Adrenal gland (tissue), 12 donors: ENCODE results near the gene JKAMP. TPM values are rescaled to one million over a fixed set of nuclear protein-coding genes. Genes with fewer than 3 reads are reported as not detected.

Experiments
- DNase-seq, 7 donors: peaks; one replicate each; pipeline ENCODE4 v3.0.0-alpha.2; 2019 to 2020
- H3K27ac ChIP-seq, 5 donors: fragments of 200-600 bp; sonication (generic) in 4 of 5; 1 replicate in 3 of 5; 2 replicates in 2 of 5; pipeline versions ENCODE4 v1.5.1 to v1.8.0; 2016 to 2020; ENCODE audit warnings: mild to moderate bottlenecking in 1 of 5
- H3K27me3 ChIP-seq: fragments of 200-600 bp; 2 replicates; pipeline ENCODE4 v1.8.0; 2021
- H3K36me3 ChIP-seq, 2 donors: fragments of 200-600 bp; replicated peaks in 1 of 2; 1 replicate in 1 of 2; 2 replicates in 1 of 2; pipeline versions ENCODE4 v1.5.1 to v1.8.0; 2018 to 2022
- H3K4me1 ChIP-seq, 2 donors: fragments of 200-600 bp; replicated peaks in 1 of 2; 1 replicate in 1 of 2; 2 replicates in 1 of 2; pipeline versions ENCODE4 v1.5.1 to v1.8.0; 2018 to 2021
- H3K4me3 ChIP-seq, 4 donors: fragments of 200-600 bp; sonication (generic) in 3 of 4; one replicate each; pipeline ENCODE4 v1.5.1; 2016 to 2018
- H3K9me3 ChIP-seq, 3 donors: fragments of 200-600 bp; sonication (generic) in 1 of 3; replicated peaks in 1 of 3; 1 replicate in 2 of 3; 2 replicates in 1 of 3; pipeline versions ENCODE4 v1.5.1 to v1.8.0; 2016 to 2021
- CTCF ChIP-seq, 6 experiments: fragments of 450-650 bp in 4 of 6; fragments of 200-600 bp in 2 of 6; sonication (generic) in 1 of 6; IDR thresholded peaks; 1 replicate in 5 of 6; 2 replicates in 1 of 6; pipeline versions ENCODE4 v1.5.1 to v1.8.0; 2016 to 2021; ENCODE audit warnings: antibody characterized with exemption in 6 of 6, mild to moderate bottlenecking in 2 of 6, moderate library complexity in 1 of 6
- POLR2A ChIP-seq, 2 donors: fragments of 450-650 bp; IDR thresholded peaks; one replicate each; pipeline ENCODE4 v1.6.1; 2017; ENCODE audit warnings: antibody characterized with exemption in 2 of 2, mild to moderate bottlenecking in 2 of 2, moderate library complexity in 1 of 2
- WGBS, 4 donors: extraction: QIAGEN DNeasy Blood & Tissue Kit in 2 of 4; methylation state at CpG; one replicate each; pipeline versions ENCODE4 v1.1.5 to v1.1.7; 2013 to 2017; 5-methylcytosine and 5-hydroxymethylcytosine counted together
- intact Hi-C, 2 donors: fragments of 100-400 bp; cut with DNase I; formaldehyde crosslinking; loops; one replicate each; pipeline versions ENCODE4 v1.14.1 to v1.15.0; 2022 to 2023
- polyA plus RNA-seq, 3 donors: library from polyadenylated mRNA; stranded (reverse); fragments of 200-250 nt in 2 of 3; fragments of 350-450 nt in 1 of 3; fragmentation: Illumina TruSeq in 1 of 3; extraction: RNeasy Lipid Tissue Mini Kit (QIAGEN cat#74804) in 1 of 3; gene quantifications; one replicate each; pipeline ENCODE4 v1.2.3, GENCODE V29; 2013 to 2014
- total RNA-seq, 9 donors: library from RNA; depleted of rRNA in 4 of 9; stranded (reverse); fragments of >200 nt in 4 of 9; fragments of 120-200 nt in 1 of 9; fragmentation: NEBNext Ultra II Directional in 1 of 9; extraction: Animal tissue kit (Norgen Biotek cat#: 25700) in 1 of 9; gene quantifications; one replicate each; pipeline versions ENCODE4 v1.1.0 to v1.2.4, GENCODE V29; 2013 to 2023
- donor health status: healthy with polysubstance abuse.
- donor health status: Bipolar disorder and iron deficiency.
- donor health status: DM: yes; HTN: yes; CAD: no.
- donor health status: DM: no; HTN: no; CAD: no.
- donor health status: DM: no; HTN: no; CAD: no.
- donor health status: DM: yes; HTN: yes; CAD: no.

The JKAMP gene
- total and polyA plus RNA-seq, 12 donors: 17.7 to 116 (median 53.9) TPM

GRCh38 chr14:59483363-59483762 lies 954 bp upstream of the JKAMP start:
- Histone ChIP-seq H3K9me3 (no peaks in the 10 kb centered on the region), H3K4me1 (peaks cover 29 to 74% of the 10 kb centered on the region in 2 donors), H3K27me3 (no peaks in the 10 kb centered on the region), H3K4me3 (peak overlapping the region in 3 of 4 donors; percentile 13 to 89 (median 88)), H3K27ac (peak overlapping the region; percentile 64 to 97 (median 95)), H3K36me3 (peaks cover 0 to 17% of the 10 kb centered on the region in 2 donors)
- 1 to 3% (median 2%) methylated on average over 16 of the region's 16 CpGs for WGBS, 4 donors
- no peak for TF ChIP-seq POLR2A (IDR thresholded peaks at IDR 0.05)
- TF ChIP-seq CTCF (IDR thresholded peaks at IDR 0.05): no peak
- DNase-seq: peak; percentile 36 to 70 (median 49)
- intact Hi-C loops: no loop called here

- peak overlapping the region in 4 of 5 donors; percentile 80 to 97 (median 95) for H3K27ac ChIP-seq
- peaks cover 0 to 23% of the 10 kb centered on the region in 2 donors for H3K36me3 ChIP-seq
- 0% methylated on average over 20 to 32 of the region's 32 CpGs for WGBS, 4 donors
- H3K4me1 ChIP-seq: peaks cover 29 to 72% of the 10 kb centered on the region in 2 donors
- no peaks in the 10 kb centered on the region for H3K27me3 ChIP-seq
- no peak for DNase-seq
- H3K9me3 ChIP-seq: no peaks in the 10 kb centered on the region
- TF ChIP-seq POLR2A (IDR thresholded peaks at IDR 0.05): no peak
- TF ChIP-seq CTCF (IDR thresholded peaks at IDR 0.05): no peak
- intact Hi-C loops: no loop called here
- peak overlapping the region; percentile 19 to 89 (median 77) for H3K4me3 ChIP-seq
Observed at GRCh38 chr14:59484639-59485175, 390 bp downstream of the JKAMP start.

GRCh38 chr14:59490756-59491155 lies 6.4 kb downstream of the JKAMP start:
- TF ChIP-seq CTCF (IDR thresholded peaks at IDR 0.05) (no peak), POLR2A (IDR thresholded peaks at IDR 0.05) (no peak)
- peaks cover 0 to 46% of the 10 kb centered on the region in 2 donors for H3K36me3 ChIP-seq

GRCh38 chr14:59492384-59492783 lies 8.1 kb downstream of the JKAMP start:
- H3K4me1 ChIP-seq: peaks cover 0 to 10% of the 10 kb centered on the region in 2 donors
- TF ChIP-seq CTCF (IDR thresholded peaks at IDR 0.05): no peak
- TF ChIP-seq POLR2A (IDR thresholded peaks at IDR 0.05): no peak
- H3K4me3 ChIP-seq: no peak overlapping the region
- 75 to 89% (median 80%) methylated on average over 1 of the region's 1 CpG for WGBS, 4 donors
- H3K36me3 ChIP-seq: peaks cover 0 to 50% of the 10 kb centered on the region in 2 donors
- H3K27me3 ChIP-seq: no peaks in the 10 kb centered on the region
- DNase-seq: no peak
- H3K27ac ChIP-seq: no peak overlapping the region
- no peaks in the 10 kb centered on the region for H3K9me3 ChIP-seq
- intact Hi-C loops: no loop called here

More at GRCh38 chr14:59490756-59491155, 6.4 kb downstream of the JKAMP start:
- Histone ChIP-seq H3K4me3 (no peak overlapping the region), H3K27me3 (no peaks in the 10 kb centered on the region), H3K4me1 (peaks cover 0 to 26% of the 10 kb centered on the region in 2 donors), H3K9me3 (no peaks in the 10 kb centered on the region), H3K27ac (no peak overlapping the region)
- no peak for DNase-seq
- intact Hi-C loops: no loop called here
- 84 to 97% (median 88%) methylated on average over 3 of the region's 3 CpGs for WGBS, 4 donors
